Uterus (tissue), 2 donors: ENCODE data around the gene SLC30A7.
"Not testable (repeated sequence)": the region's sequence is repeated elsewhere in the genome, so short reads cannot be mapped to it uniquely, and the experiment has no call there.

ENCODE experiments used
- POLR2A ChIP-seq, 2 donors: fragments of 450-650 bp; IDR thresholded peaks; one replicate each; pipeline ENCODE4 v1.6.1; 2016; ENCODE audit warnings: antibody characterized with exemption in 2 of 2, mild to moderate bottlenecking in 1 of 2, moderate library complexity in 1 of 2
- TF ChIP-seq, protein P1 (sequence below), 4 experiments: fragments of 200-600 bp in 2 of 4; fragments of 450-650 bp in 2 of 4; sonication (generic) in 2 of 4; IDR thresholded peaks; one replicate each; pipeline ENCODE4 v1.5.1; 2016 to 2019; ENCODE audit warnings: antibody characterized with exemption in 4 of 4, mild to moderate bottlenecking in 2 of 4, moderate library complexity in 1 of 4

DNA sequence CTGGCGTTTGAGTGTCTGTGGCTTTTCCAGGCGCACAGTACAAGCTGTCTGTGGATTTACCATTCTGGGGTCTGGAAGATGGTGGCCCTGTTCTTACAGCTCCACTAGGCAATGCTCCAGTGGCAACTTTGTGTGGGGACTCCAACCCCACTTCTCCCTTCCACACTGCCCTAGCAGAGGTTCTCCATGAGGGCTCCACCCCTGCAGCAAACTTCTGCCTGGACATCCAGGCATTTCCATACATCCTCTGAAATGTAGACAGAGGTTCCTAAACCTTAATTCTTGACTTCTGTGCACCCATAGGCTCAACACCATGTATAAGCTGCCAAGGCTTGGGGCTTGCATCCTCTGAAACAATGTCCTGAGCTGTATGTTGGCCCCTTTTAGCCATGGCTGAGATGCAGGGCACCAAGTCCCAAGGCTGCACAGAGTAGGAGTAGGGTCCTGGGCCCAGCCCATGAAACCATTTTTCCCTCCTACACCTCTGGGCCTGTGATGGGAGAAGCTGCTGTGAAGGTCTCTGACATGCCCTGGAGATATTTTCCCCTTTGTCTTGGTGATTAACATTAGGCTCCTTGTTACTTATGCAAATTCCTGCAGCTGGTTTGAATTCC is 5.9 kb upstream of the SLC30A7 start:
- TF ChIP-seq, protein P1, sequence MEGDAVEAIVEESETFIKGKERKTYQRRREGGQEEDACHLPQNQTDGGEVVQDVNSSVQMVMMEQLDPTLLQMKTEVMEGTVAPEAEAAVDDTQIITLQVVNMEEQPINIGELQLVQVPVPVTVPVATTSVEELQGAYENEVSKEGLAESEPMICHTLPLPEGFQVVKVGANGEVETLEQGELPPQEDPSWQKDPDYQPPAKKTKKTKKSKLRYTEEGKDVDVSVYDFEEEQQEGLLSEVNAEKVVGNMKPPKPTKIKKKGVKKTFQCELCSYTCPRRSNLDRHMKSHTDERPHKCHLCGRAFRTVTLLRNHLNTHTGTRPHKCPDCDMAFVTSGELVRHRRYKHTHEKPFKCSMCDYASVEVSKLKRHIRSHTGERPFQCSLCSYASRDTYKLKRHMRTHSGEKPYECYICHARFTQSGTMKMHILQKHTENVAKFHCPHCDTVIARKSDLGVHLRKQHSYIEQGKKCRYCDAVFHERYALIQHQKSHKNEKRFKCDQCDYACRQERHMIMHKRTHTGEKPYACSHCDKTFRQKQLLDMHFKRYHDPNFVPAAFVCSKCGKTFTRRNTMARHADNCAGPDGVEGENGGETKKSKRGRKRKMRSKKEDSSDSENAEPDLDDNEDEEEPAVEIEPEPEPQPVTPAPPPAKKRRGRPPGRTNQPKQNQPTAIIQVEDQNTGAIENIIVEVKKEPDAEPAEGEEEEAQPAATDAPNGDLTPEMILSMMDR (IDR thresholded peaks at IDR 0.05) = not testable (repeated sequence)
- TF ChIP-seq POLR2A (IDR thresholded peaks at IDR 0.05) = not testable (repeated sequence)
